ENCODE results near the gene MAGEB17. TPM values are rescaled to one million over a fixed set of nuclear protein-coding genes. Genes with fewer than 3 reads are reported as not detected.
"Not testable (repeated sequence)": the region's sequence is repeated elsewhere in the genome, so short reads cannot be mapped to it uniquely, and the experiment has no call there.

MAGEB17 gene
- polyA plus RNA-seq, 3 donors: 0.14 TPM; not detected in 2

GRCh38 chrX:16155581-16156096 is 11.6 kb upstream of the MAGEB17 start:
- no peak for DNase-seq (ENCODE audit: low read depth in 3 of 3, low spot score in 2 of 3)

GRCh38 chrX:16156692-16157331 is 10.5 kb upstream of the MAGEB17 start:
- DNase-seq (ENCODE audit: low read depth in 3 of 3, low spot score in 2 of 3): no peak

- DNase-seq (ENCODE audit: low read depth in 3 of 3, low spot score in 2 of 3): no peak
Measured at GRCh38 chrX:16160729-16161128, 6.6 kb upstream of the MAGEB17 start.

GRCh38 chrX:16161173-16161572 is 6.1 kb upstream of the MAGEB17 start:
- not testable (repeated sequence) for DNase-seq (ENCODE audit: low read depth in 3 of 3, low spot score in 2 of 3)

- no peak for DNase-seq (ENCODE audit: low read depth in 3 of 3, low spot score in 2 of 3)
Measured at GRCh38 chrX:16162391-16162790, 4.9 kb upstream of the MAGEB17 start.

- no peak for DNase-seq (ENCODE audit: low read depth in 3 of 3, low spot score in 2 of 3)
Measured at GRCh38 chrX:16164748-16165147, 2.5 kb upstream of the MAGEB17 start.

- DNase-seq (ENCODE audit: low read depth in 3 of 3, low spot score in 2 of 3): no peak
Measured at GRCh38 chrX:16171039-16171438, 3.8 kb downstream of the MAGEB17 start.

- no peak for DNase-seq (ENCODE audit: low read depth in 3 of 3, low spot score in 2 of 3)
Measured at GRCh38 chrX:16171944-16172343, 4.7 kb downstream of the MAGEB17 start.

GRCh38 chrX:16172391-16172790 is 5.1 kb downstream of the MAGEB17 start:
- no peak for DNase-seq (ENCODE audit: low read depth in 3 of 3, low spot score in 2 of 3)

- DNase-seq (ENCODE audit: low read depth in 3 of 3, low spot score in 2 of 3): no peak
Measured at GRCh38 chrX:16175329-16176061, 8.2 kb downstream of the MAGEB17 start.

- DNase-seq (ENCODE audit: low read depth in 3 of 3, low spot score in 2 of 3): no peak
Measured at GRCh38 chrX:16177260-16177659, 10.0 kb downstream of the MAGEB17 start.

GRCh38 chrX:16183843-16184242 is 16.6 kb downstream of the MAGEB17 start:
- not testable (repeated sequence) for DNase-seq (ENCODE audit: low read depth in 3 of 3, low spot score in 2 of 3)

GRCh38 chrX:16185725-16186136 is 18.4 kb downstream of the MAGEB17 start:
- no peak for DNase-seq (ENCODE audit: low read depth in 3 of 3, low spot score in 2 of 3)

GRCh38 chrX:16186380-16187007 is 19.2 kb downstream of the MAGEB17 start:
- DNase-seq (ENCODE audit: low read depth in 3 of 3, low spot score in 2 of 3): no peak

GRCh38 chrX:16187024-16187760 is 19.9 kb downstream of the MAGEB17 start:
- peak in 1 of 3 donors; percentile 0 for DNase-seq (ENCODE audit: low read depth in 3 of 3, low spot score in 2 of 3)

- DNase-seq (ENCODE audit: low read depth in 3 of 3, low spot score in 2 of 3): no peak
Measured at GRCh38 chrX:16188687-16189086, 21.4 kb downstream of the MAGEB17 start.

GRCh38 chrX:16191605-16192004 is 24.3 kb downstream of the MAGEB17 start:
- no peak for DNase-seq (ENCODE audit: low read depth in 3 of 3, low spot score in 2 of 3)

GRCh38 chrX:16196829-16197228 is 29.5 kb downstream of the MAGEB17 start:
- no peak for DNase-seq (ENCODE audit: low read depth in 3 of 3, low spot score in 2 of 3)

- DNase-seq (ENCODE audit: low read depth in 3 of 3, low spot score in 2 of 3): no peak
Measured at GRCh38 chrX:16199343-16199742, 32.1 kb downstream of the MAGEB17 start.

GRCh38 chrX:16202943-16203342 is 35.7 kb downstream of the MAGEB17 start:
- DNase-seq (ENCODE audit: low read depth in 3 of 3, low spot score in 2 of 3): no peak

- DNase-seq (ENCODE audit: low read depth in 3 of 3, low spot score in 2 of 3): no peak
Measured at GRCh38 chrX:16204538-16204937, 37.3 kb downstream of the MAGEB17 start.
